ENCODE measurements around the gene MCM5. TPM values are rescaled to one million over a fixed set of nuclear protein-coding genes. Genes with fewer than 3 reads are reported as not detected.

Gene MCM5
- polyA plus RNA-seq, 3 donors: 23.4 to 39.8 (median 25.5) TPM

DNA sequence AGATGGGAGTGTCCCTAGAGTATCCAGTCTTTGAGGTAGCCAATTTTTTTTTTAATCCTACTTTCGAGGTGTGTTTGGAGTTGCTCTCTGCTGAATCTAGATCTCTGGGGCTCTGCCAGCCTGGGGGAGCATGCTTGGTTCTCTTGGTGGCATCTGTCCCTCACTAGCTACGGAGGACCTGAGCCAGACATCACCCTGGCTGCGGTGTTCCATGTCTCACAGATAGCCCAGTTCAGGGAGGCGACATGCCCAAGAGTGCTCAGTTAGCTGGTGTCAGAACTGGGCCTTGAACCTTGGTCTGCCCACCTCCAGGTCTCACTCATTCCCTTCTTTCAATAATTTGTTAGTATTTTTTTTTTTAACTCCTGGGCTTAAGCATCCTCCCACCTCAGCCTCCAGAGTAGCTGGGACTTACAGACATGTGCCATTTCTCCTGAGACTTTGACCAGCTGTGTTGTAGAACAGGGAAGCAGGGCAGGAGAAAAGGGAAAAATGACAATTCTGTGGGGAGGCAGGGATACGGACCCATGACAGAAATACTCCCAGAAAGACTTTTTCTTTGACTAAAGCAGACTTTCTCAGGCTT is 18.4 kb upstream of the MCM5 start:
- H2AFZ ChIP-seq (ENCODE audit: insufficient read depth, low read depth, low read length, poor library complexity, severe bottlenecking): peak overlapping the region; percentile 85
- H3K79me2 ChIP-seq (ENCODE audit: insufficient read depth, low read length): peaks cover 26% of the 10 kb centered on the region
- Mint-ChIP-seq H3K27ac (peak overlapping the region; percentile 92 to 96 (median 94)), H3K36me3 (peaks cover 37 to 38% of the 10 kb centered on the region in 2 donors), H3K9me3 (peaks cover 0 to 2% (median 0%) of the 10 kb centered on the region in 7 donors), H3K4me1 (peaks cover 76% of the 10 kb centered on the region), H3K27me3 (ENCODE audit: low read depth in 3 of 3) (peaks cover 6 to 15% (median 10%) of the 10 kb centered on the region in 3 donors), H3K4me3 (peak overlapping the region; percentile 94 to 97)
- no peaks in the 10 kb centered on the region for H3K9me3 ChIP-seq (replicated peaks in 1 of 2; ENCODE audit: control insufficient read depth in 1 of 2, insufficient read depth in 1 of 2, low read length in 2 of 2)
- H3K4me3 ChIP-seq (replicated peaks in 1 of 3; ENCODE audit: low read depth in 2 of 3, low read length in 3 of 3): peak overlapping the region; percentile 79 to 97 (median 94)
- H3K4me2 ChIP-seq (replicated peaks; ENCODE audit: extremely low read depth, low read length, poor library complexity, severe bottlenecking): peak overlapping the region; percentile 82
- TF ChIP-seq, protein P1, sequence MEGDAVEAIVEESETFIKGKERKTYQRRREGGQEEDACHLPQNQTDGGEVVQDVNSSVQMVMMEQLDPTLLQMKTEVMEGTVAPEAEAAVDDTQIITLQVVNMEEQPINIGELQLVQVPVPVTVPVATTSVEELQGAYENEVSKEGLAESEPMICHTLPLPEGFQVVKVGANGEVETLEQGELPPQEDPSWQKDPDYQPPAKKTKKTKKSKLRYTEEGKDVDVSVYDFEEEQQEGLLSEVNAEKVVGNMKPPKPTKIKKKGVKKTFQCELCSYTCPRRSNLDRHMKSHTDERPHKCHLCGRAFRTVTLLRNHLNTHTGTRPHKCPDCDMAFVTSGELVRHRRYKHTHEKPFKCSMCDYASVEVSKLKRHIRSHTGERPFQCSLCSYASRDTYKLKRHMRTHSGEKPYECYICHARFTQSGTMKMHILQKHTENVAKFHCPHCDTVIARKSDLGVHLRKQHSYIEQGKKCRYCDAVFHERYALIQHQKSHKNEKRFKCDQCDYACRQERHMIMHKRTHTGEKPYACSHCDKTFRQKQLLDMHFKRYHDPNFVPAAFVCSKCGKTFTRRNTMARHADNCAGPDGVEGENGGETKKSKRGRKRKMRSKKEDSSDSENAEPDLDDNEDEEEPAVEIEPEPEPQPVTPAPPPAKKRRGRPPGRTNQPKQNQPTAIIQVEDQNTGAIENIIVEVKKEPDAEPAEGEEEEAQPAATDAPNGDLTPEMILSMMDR (IDR thresholded peaks at IDR 0.05): no peak
- H4K20me1 ChIP-seq (ENCODE audit: insufficient read depth, low read length): peaks cover 47% of the 10 kb centered on the region
- DNase-seq: no peak
- H3K27me3 ChIP-seq (ENCODE audit: control insufficient read depth in 2 of 2, insufficient read depth in 2 of 2, low read length in 2 of 2): no peaks in the 10 kb centered on the region
- peaks cover 74 to 88% of the 10 kb centered on the region in 2 donors for H3K4me1 ChIP-seq (ENCODE audit: control insufficient read depth in 1 of 2, insufficient read depth in 2 of 2, low read length in 2 of 2)
- WGBS (ENCODE audit: insufficient coverage): 71% methylated on average over 1 of the region's 5 CpGs
- peak overlapping the region; percentile 88 for H3K9ac ChIP-seq (ENCODE audit: insufficient read depth, low read length, poor library complexity, severe bottlenecking)
- H3K27ac ChIP-seq (ENCODE audit: low read depth in 1 of 2, low read length in 2 of 2): peak overlapping the region; percentile 93 to 96
- H3K36me3 ChIP-seq (replicated peaks in 1 of 2; ENCODE audit: control insufficient read depth in 1 of 2, insufficient read depth in 2 of 2, low read length in 2 of 2): peaks cover 31 to 36% of the 10 kb centered on the region in 2 donors
- intact Hi-C loops (cut with micrococcal nuclease): loop anchor here in 1 of 2 donors (5.0 kb wide), 1 partner anchor 34 kb away; no protein-coding TSS in a partner anchor

DNA sequence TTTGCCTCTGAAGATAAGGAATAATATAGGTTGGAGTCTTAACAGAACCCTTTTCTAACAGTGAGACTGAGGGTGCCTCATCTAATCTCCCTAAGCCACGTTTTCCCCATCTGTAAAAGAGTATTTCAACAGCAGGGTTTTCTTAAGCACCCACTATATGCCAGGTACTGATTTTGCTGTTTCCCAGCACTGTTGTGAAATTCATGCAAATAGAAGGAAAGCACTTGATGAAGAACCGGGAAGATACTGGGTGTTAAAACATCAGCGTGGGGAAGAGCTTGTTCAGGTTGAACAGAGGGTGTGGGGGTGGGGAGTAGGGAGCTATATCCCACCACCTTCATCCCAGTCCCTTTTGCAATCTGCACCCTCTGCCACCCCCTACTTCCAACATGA is 16.3 kb upstream of the MCM5 start:
- Mint-ChIP-seq H3K4me1 (peaks cover 56% of the 10 kb centered on the region), H3K27ac (no peak overlapping the region), H3K4me3 (peak overlapping the region; percentile 94 to 97), H3K36me3 (peaks cover 56 to 57% of the 10 kb centered on the region in 2 donors), H3K27me3 (ENCODE audit: low read depth in 3 of 3) (peaks cover 6 to 15% (median 12%) of the 10 kb centered on the region in 3 donors), H3K9me3 (peaks cover 0 to 2% (median 0%) of the 10 kb centered on the region in 7 donors)
- Histone ChIP-seq H3K9me3 (replicated peaks in 1 of 2; ENCODE audit: control insufficient read depth in 1 of 2, insufficient read depth in 1 of 2, low read length in 2 of 2) (no peaks in the 10 kb centered on the region), H3K79me2 (ENCODE audit: insufficient read depth, low read length) (peaks cover 26% of the 10 kb centered on the region), H2AFZ (ENCODE audit: insufficient read depth, low read depth, low read length, poor library complexity, severe bottlenecking) (no peak overlapping the region), H3K27ac (ENCODE audit: low read depth in 1 of 2, low read length in 2 of 2) (no peak overlapping the region), H3K4me3 (replicated peaks in 1 of 3; ENCODE audit: low read depth in 2 of 3, low read length in 3 of 3) (peak overlapping the region in 2 of 3 experiments; percentile 14 to 54), H3K36me3 (replicated peaks in 1 of 2; ENCODE audit: control insufficient read depth in 1 of 2, insufficient read depth in 2 of 2, low read length in 2 of 2) (peaks cover 49 to 57% of the 10 kb centered on the region in 2 donors), H3K4me1 (ENCODE audit: control insufficient read depth in 1 of 2, insufficient read depth in 2 of 2, low read length in 2 of 2) (peaks cover 52 to 67% of the 10 kb centered on the region in 2 donors), H3K27me3 (ENCODE audit: control insufficient read depth in 2 of 2, insufficient read depth in 2 of 2, low read length in 2 of 2) (no peaks in the 10 kb centered on the region), H4K20me1 (ENCODE audit: insufficient read depth, low read length) (peaks cover 67% of the 10 kb centered on the region), H3K4me2 (replicated peaks; ENCODE audit: extremely low read depth, low read length, poor library complexity, severe bottlenecking) (peak overlapping the region; percentile 27), H3K9ac (ENCODE audit: insufficient read depth, low read length, poor library complexity, severe bottlenecking) (no peak overlapping the region)
- intact Hi-C loops (cut with micrococcal nuclease): loop anchor here in 1 of 2 donors (5.0 kb wide), 1 partner anchor 36 kb away; no protein-coding TSS in a partner anchor
- 57% methylated on average over 1 of the region's 3 CpGs for WGBS (ENCODE audit: insufficient coverage)
- TF ChIP-seq, protein P1 (IDR thresholded peaks at IDR 0.05): no peak
- no peak for DNase-seq
